Breast epithelium (tissue), 3 donors: ENCODE data around the gene DCLK3.

Source experiments
- CTCF ChIP-seq, 3 donors: fragments of 450-650 bp; IDR thresholded peaks; one replicate each; pipeline ENCODE4 v1.5.1; 2016 to 2017; ENCODE audit warnings: antibody characterized with exemption in 3 of 3, mild to moderate bottlenecking in 3 of 3, moderate library complexity in 3 of 3
- POLR2A ChIP-seq: fragments of 450-650 bp; IDR thresholded peaks from one replicate; pipeline ENCODE4 v1.6.1; 2016; ENCODE audit warnings: antibody characterized with exemption, mild to moderate bottlenecking, moderate library complexity
- POLR2AphosphoS5 ChIP-seq, 3 donors: sonication (generic); formaldehyde crosslinking; IDR thresholded peaks; one replicate each; pipeline ENCODE4 v1.6.1; 2017; ENCODE audit warnings: antibody characterized with exemption in 3 of 3

GRCh38 chr3:36686516-36686915 is 77.8 kb downstream of the DCLK3 start:
- TF ChIP-seq POLR2A (no peak), POLR2AphosphoS5 (IDR thresholded peaks at IDR 0.05) (no peak), CTCF (IDR thresholded peaks at IDR 0.05) (no peak)
